Measurements from ENCODE around the gene SLC2A5.

Gene SLC2A5, protein sequence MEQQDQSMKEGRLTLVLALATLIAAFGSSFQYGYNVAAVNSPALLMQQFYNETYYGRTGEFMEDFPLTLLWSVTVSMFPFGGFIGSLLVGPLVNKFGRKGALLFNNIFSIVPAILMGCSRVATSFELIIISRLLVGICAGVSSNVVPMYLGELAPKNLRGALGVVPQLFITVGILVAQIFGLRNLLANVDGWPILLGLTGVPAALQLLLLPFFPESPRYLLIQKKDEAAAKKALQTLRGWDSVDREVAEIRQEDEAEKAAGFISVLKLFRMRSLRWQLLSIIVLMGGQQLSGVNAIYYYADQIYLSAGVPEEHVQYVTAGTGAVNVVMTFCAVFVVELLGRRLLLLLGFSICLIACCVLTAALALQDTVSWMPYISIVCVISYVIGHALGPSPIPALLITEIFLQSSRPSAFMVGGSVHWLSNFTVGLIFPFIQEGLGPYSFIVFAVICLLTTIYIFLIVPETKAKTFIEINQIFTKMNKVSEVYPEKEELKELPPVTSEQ

DNA sequence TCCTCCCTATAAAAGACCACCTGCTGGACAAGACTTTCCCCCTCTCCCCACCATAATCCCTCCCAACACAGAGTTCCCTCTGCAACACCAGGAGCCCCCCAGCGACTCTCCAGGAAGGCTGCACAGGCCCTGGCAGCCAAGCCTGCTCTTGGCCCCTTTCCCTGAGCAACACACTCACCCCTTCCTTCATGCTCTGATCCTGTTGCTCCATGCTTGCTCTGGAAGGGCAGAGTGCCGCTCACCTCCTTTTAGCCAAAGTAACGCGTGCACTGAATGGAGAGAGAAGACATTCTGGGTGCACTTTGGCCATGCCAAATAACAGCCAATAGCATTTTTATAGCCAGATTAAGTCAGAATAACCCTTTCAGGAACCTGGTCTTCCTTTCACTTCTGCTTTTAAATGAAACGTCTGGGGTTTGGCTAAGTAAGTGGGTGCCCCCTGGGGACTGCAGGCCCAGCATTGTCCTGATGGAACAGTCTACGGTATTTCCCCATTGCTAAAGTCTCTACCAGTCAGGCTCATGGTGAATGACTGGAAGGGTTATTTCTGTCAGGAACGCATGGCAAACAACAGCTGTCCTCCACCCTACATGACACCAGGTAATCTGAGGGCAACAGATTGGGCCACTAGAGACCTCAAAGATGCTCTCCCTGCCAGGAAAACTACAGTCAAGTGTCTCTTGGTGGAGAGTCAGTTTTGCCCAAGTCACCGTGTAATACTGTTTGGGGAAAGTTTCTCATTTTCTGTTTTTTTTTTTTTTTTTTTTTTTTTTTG lies at the start of gene SLC2A5:
SLC2A5 (minus strand) TSS at position 310 of the 775 bp plus-strand sequence; CDS start at position 211, 99 bp downstream.
- Histone ChIP-seq H3K4me1 (ENCODE audit: insufficient read depth, insufficient read length) (peaks cover 10% of the 10 kb centered on the region), H3K27me3 (ENCODE audit: insufficient read depth, insufficient read length) (no peaks in the 10 kb centered on the region), H3K4me3 (ENCODE audit: insufficient read length, low read depth) (no peak within 1 kb of the TSS), H3K9me3 (ENCODE audit: insufficient read depth, low read length) (no peaks in the 10 kb centered on the region), H3K36me3 (ENCODE audit: insufficient read depth, insufficient read length, low read length) (no peaks in the 10 kb centered on the region), H3K9ac (ENCODE audit: insufficient read length, low read depth) (peak within 1 kb of the TSS; percentile 26)
- DNase-seq (ENCODE audit: low read depth, low spot score) = no peak
- TF ChIP-seq ZNF274 (IDR thresholded peaks at IDR 0.05; ENCODE audit: low read depth, low read length) = no peak

DNA sequence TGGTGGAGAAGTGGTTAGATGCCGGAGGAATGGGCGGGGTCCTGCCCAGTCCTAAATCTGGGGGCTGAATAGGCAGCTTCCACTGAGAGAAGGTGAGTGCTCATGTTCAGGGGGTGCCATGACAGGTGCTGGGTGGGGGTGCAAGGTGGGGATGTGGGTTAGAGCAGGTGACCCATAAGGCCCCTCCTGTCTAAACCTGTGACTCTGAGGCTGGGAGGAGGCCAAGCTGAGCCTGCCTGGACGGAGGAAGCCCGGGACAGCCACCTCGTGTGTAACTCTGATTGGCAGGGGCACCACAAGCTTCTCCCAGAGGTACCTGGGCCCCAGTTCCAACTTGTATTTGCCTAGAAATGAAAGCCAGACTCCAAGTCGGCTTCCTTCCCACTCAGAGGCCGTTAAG lies 48.8 kb upstream of the SLC2A5 start:
- H3K4me1 ChIP-seq (ENCODE audit: insufficient read depth, insufficient read length) = no peaks in the 10 kb centered on the region
- no peak for DNase-seq (ENCODE audit: low read depth, low spot score)
- H3K9me3 ChIP-seq (ENCODE audit: insufficient read depth, low read length) = no peaks in the 10 kb centered on the region

DNA sequence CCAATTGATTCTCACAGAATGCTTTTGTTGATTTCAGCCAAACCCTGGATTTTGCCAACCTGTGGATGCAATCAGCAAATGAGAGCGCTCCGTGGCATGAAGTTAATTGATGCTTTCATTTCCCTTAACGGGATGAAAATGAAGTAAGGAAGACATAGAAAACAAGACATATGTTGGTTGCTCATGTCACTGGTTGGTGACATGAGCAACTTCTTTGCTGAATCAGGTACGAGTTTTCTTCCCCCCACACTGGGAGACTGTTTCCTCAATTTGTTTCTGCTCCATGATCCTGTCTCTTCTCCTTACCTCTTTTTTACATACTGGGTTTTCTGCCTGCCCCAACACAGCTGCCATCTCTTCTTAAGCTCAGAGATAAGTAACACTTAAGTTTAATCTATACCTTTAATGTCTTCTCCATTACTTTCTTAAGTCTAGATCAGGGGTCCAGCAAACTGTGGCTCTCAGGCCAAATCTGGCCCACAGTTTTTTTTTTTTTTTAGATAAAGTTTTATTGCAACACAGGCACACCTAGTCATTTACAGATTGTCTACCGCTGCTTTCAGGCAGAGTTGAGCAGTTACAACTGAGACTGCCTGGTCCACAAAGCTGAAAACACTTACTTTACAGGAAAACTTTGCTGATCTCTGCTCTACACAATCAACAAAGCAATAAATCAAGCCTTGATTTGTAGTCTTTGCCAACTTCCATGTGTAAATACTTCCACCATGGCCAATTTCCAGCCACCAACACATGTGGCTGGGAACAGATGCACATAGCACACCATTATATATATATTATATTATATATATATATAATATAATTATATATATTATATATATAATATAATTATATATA lies 46.1 kb upstream of the SLC2A5 start:
- Histone ChIP-seq H3K4me3 (ENCODE audit: insufficient read length, low read depth) (no peak overlapping the region), H3K9me3 (ENCODE audit: insufficient read depth, low read length) (no peaks in the 10 kb centered on the region), H3K27me3 (ENCODE audit: insufficient read depth, insufficient read length) (no peaks in the 10 kb centered on the region), H3K36me3 (ENCODE audit: insufficient read depth, insufficient read length, low read length) (no peaks in the 10 kb centered on the region), H3K4me1 (ENCODE audit: insufficient read depth, insufficient read length) (peaks cover 5% of the 10 kb centered on the region), H3K9ac (ENCODE audit: insufficient read length, low read depth) (no peak overlapping the region)
- TF ChIP-seq SUZ12 (IDR thresholded peaks at IDR 0.05; ENCODE audit: extremely low read depth, insufficient read depth, insufficient read length) = no peak
- no peak for TF ChIP-seq YY1 (IDR thresholded peaks at IDR 0.05; ENCODE audit: insufficient read depth, insufficient read length)
- no peak for TF ChIP-seq ZNF274 (IDR thresholded peaks at IDR 0.05; ENCODE audit: low read depth, low read length)
- DNase-seq (ENCODE audit: low read depth, low spot score) = no peak

More for the DNA sequence above, 48.8 kb upstream of the SLC2A5 start:
- H3K9ac ChIP-seq (ENCODE audit: insufficient read length, low read depth) = no peak overlapping the region
- no peak overlapping the region for H3K4me3 ChIP-seq (ENCODE audit: insufficient read length, low read depth)
- H3K36me3 ChIP-seq (ENCODE audit: insufficient read depth, insufficient read length, low read length) = no peaks in the 10 kb centered on the region
- no peak for TF ChIP-seq ZNF274 (IDR thresholded peaks at IDR 0.05; ENCODE audit: low read depth, low read length)
- TF ChIP-seq SUZ12 (IDR thresholded peaks at IDR 0.05; ENCODE audit: extremely low read depth, insufficient read depth, insufficient read length) = no peak
- TF ChIP-seq YY1 (IDR thresholded peaks at IDR 0.05; ENCODE audit: insufficient read depth, insufficient read length) = no peak
- H3K27me3 ChIP-seq (ENCODE audit: insufficient read depth, insufficient read length) = no peaks in the 10 kb centered on the region

DNA sequence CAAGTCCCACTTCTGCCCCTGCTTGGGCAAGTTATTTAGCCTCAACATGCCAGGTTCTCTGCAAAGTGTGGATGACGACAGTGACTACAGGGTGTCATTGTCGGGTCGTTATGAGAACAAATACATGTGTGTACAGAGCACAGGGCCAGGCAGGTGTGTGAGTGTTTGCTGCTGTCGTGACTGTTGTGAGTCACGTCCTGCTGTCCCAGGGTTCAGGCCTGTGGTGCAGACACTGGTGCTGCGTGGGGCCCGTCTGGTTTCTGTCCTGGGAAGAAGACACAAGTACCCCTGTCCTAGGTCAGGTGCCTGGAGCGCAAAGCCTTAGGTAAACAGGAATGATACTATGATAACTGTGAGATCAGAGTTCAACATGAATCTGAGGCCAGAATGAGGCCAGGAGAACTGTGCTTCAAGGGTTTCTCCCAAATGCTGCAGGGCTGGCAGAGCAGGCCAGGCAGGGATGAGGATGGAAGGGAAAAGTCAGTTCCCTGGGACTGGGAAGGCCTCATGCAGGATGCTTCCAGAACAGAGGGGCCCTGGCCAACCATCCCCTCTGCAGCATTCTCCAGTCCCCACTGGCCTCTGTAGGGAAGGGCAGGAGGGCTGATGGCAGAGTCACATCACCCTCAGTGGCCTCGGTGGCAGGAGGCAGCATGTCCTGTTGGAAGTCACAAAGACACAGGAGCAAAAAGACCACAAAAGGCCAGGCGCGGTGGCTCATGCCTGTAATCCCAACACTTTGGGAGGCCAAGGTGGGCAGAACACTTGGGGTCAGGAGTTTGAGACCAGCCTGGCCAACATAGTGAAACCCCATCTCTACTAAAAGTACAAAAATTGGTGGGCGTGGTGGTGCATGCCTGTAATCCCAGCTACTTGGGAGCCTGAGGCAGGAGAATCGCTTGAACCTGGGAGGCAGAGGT lies 43.8 kb upstream of the SLC2A5 start:
- H3K27me3 ChIP-seq (ENCODE audit: insufficient read depth, insufficient read length) = no peaks in the 10 kb centered on the region
- DNase-seq (ENCODE audit: low read depth, low spot score) = no peak
- peaks cover 5% of the 10 kb centered on the region for H3K4me1 ChIP-seq (ENCODE audit: insufficient read depth, insufficient read length)
- no peak overlapping the region for H3K4me3 ChIP-seq (ENCODE audit: insufficient read length, low read depth)
- H3K9ac ChIP-seq (ENCODE audit: insufficient read length, low read depth) = no peak overlapping the region
- no peaks in the 10 kb centered on the region for H3K36me3 ChIP-seq (ENCODE audit: insufficient read depth, insufficient read length, low read length)
- no peaks in the 10 kb centered on the region for H3K9me3 ChIP-seq (ENCODE audit: insufficient read depth, low read length)
- TF ChIP-seq SUZ12 (IDR thresholded peaks at IDR 0.05; ENCODE audit: extremely low read depth, insufficient read depth, insufficient read length) = no peak
- TF ChIP-seq YY1 (IDR thresholded peaks at IDR 0.05; ENCODE audit: insufficient read depth, insufficient read length) = no peak
- no peak for TF ChIP-seq ZNF274 (IDR thresholded peaks at IDR 0.05; ENCODE audit: low read depth, low read length)

DNA sequence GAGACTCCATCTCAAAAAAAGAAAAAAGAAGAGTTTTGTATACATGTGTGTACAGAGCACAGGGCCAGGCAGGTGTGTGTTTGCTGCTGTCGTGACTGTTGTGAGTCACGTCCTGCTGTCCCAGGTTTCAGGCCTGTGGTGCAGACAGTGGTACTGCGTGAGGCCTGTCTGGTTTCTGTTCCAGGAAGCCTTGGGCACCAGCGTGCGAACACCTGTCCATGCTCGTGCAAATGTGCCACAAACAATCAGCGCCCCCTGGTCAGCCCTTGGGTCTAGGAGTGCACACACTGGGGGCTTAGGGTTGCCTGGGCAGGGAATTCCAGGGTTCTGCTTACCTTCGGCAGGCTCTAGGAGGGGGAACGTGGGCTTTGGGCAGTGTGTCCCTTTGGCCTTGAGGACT lies 42.5 kb upstream of the SLC2A5 start:
- Histone ChIP-seq H3K4me1 (ENCODE audit: insufficient read depth, insufficient read length) (peaks cover 5% of the 10 kb centered on the region), H3K9ac (ENCODE audit: insufficient read length, low read depth) (no peak overlapping the region), H3K4me3 (ENCODE audit: insufficient read length, low read depth) (no peak overlapping the region), H3K27me3 (ENCODE audit: insufficient read depth, insufficient read length) (no peaks in the 10 kb centered on the region), H3K9me3 (ENCODE audit: insufficient read depth, low read length) (no peaks in the 10 kb centered on the region), H3K36me3 (ENCODE audit: insufficient read depth, insufficient read length, low read length) (no peaks in the 10 kb centered on the region)
- TF ChIP-seq SUZ12 (IDR thresholded peaks at IDR 0.05; ENCODE audit: extremely low read depth, insufficient read depth, insufficient read length) (no peak), YY1 (IDR thresholded peaks at IDR 0.05; ENCODE audit: insufficient read depth, insufficient read length) (no peak), ZNF274 (IDR thresholded peaks at IDR 0.05; ENCODE audit: low read depth, low read length) (no peak)
- DNase-seq (ENCODE audit: low read depth, low spot score) = no peak

DNA sequence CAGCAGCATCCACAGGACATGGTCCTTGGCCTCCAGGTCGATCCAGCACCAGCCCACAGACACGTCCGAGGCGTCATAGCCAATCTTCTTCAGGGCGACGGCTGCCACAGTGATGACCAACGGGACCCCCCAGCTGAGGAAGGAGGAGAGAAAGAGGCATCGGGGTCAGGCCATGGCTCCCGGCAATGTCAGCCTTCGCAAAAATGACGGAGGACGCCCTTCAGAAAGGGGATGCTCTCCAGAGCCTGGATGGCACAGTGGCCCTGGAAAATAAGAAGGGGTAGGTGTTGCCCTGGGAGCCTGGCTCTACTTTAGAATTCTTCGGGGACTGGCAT lies 41.9 kb upstream of the SLC2A5 start:
- H3K9me3 ChIP-seq (ENCODE audit: insufficient read depth, low read length) = no peaks in the 10 kb centered on the region
- no peaks in the 10 kb centered on the region for H3K36me3 ChIP-seq (ENCODE audit: insufficient read depth, insufficient read length, low read length)
- H3K4me3 ChIP-seq (ENCODE audit: insufficient read length, low read depth) = no peak overlapping the region
- DNase-seq (ENCODE audit: low read depth, low spot score) = no peak
- TF ChIP-seq SUZ12 (IDR thresholded peaks at IDR 0.05; ENCODE audit: extremely low read depth, insufficient read depth, insufficient read length) (no peak), YY1 (IDR thresholded peaks at IDR 0.05; ENCODE audit: insufficient read depth, insufficient read length) (no peak), ZNF274 (IDR thresholded peaks at IDR 0.05; ENCODE audit: low read depth, low read length) (no peak)
- H3K4me1 ChIP-seq (ENCODE audit: insufficient read depth, insufficient read length) = peaks cover 5% of the 10 kb centered on the region
- peak overlapping the region; percentile 28 for H3K9ac ChIP-seq (ENCODE audit: insufficient read length, low read depth)
- H3K27me3 ChIP-seq (ENCODE audit: insufficient read depth, insufficient read length) = no peaks in the 10 kb centered on the region
